ENCODE data around the gene EHMT1. TPM values are rescaled to one million over a fixed set of nuclear protein-coding genes. Genes with fewer than 3 reads are reported as not detected.

Gene EHMT1
- total and polyA plus RNA-seq, 2 experiments from 2014 or later = 46.0 to 47.7 TPM

- H3K4me2 ChIP-seq = peak overlapping the region; percentile 96
- no peaks in the 10 kb centered on the region for H3K9me2 ChIP-seq (replicated peaks; ENCODE audit: insufficient read depth)
- H4K20me1 ChIP-seq (ENCODE audit: insufficient read depth, poor library complexity, severe bottlenecking) = peaks cover 20% of the 10 kb centered on the region
- no peak overlapping the region for H2AFZ ChIP-seq
- no peaks in the 10 kb centered on the region for H3K9me3 ChIP-seq (ENCODE audit: low read depth)
- WGBS (ENCODE audit: low lambda C conversion rate, missing lambda C conversion rate) = 70% methylated on average over 17 of the region's 17 CpGs
- H3K4me1 ChIP-seq (ENCODE audit: insufficient read depth) = peaks cover 36% of the 10 kb centered on the region
- H3K4me3 ChIP-seq = peak overlapping the region; percentile 94
- TF ChIP-seq, protein P1, sequence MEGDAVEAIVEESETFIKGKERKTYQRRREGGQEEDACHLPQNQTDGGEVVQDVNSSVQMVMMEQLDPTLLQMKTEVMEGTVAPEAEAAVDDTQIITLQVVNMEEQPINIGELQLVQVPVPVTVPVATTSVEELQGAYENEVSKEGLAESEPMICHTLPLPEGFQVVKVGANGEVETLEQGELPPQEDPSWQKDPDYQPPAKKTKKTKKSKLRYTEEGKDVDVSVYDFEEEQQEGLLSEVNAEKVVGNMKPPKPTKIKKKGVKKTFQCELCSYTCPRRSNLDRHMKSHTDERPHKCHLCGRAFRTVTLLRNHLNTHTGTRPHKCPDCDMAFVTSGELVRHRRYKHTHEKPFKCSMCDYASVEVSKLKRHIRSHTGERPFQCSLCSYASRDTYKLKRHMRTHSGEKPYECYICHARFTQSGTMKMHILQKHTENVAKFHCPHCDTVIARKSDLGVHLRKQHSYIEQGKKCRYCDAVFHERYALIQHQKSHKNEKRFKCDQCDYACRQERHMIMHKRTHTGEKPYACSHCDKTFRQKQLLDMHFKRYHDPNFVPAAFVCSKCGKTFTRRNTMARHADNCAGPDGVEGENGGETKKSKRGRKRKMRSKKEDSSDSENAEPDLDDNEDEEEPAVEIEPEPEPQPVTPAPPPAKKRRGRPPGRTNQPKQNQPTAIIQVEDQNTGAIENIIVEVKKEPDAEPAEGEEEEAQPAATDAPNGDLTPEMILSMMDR (IDR thresholded peaks at IDR 0.05; ENCODE audit: poor library complexity) = no peak
- TF ChIP-seq EZH2 (IDR thresholded peaks at IDR 0.05; ENCODE audit: borderline replicate concordance) (no peak), EZH2phosphoT487 (IDR thresholded peaks at IDR 0.05; ENCODE audit: low read depth, severe bottlenecking, unreplicated experiment) (no peak)
- H3K27me3 ChIP-seq = no peaks in the 10 kb centered on the region
- H3K27ac ChIP-seq = peak overlapping the region; percentile 99
- no peaks in the 10 kb centered on the region for H3K36me3 ChIP-seq (replicated peaks; ENCODE audit: insufficient read depth, low read depth)
- peaks cover 52% of the 10 kb centered on the region for H3K79me2 ChIP-seq
- peak; percentile 81 for DNase-seq (ENCODE audit: low spot score)
Observed at GRCh38 chr9:137607141-137607857, 11.5 kb upstream of the EHMT1 start.

GRCh38 chr9:137610944-137611343, 7.9 kb upstream of the EHMT1 start:
- H3K9me3 ChIP-seq (ENCODE audit: low read depth) = no peaks in the 10 kb centered on the region
- H4K20me1 ChIP-seq (ENCODE audit: insufficient read depth, poor library complexity, severe bottlenecking) = peaks cover 20% of the 10 kb centered on the region
- no peak overlapping the region for H3K4me3 ChIP-seq
- H3K36me3 ChIP-seq (replicated peaks; ENCODE audit: insufficient read depth, low read depth) = no peaks in the 10 kb centered on the region
- no peaks in the 10 kb centered on the region for H3K9me2 ChIP-seq (replicated peaks; ENCODE audit: insufficient read depth)
- H3K27ac ChIP-seq = peak overlapping the region; percentile 100
- no peak for DNase-seq (ENCODE audit: low spot score)
- H3K4me1 ChIP-seq (ENCODE audit: insufficient read depth) = peaks cover 46% of the 10 kb centered on the region
- H3K4me2 ChIP-seq = no peak overlapping the region
- no peak overlapping the region for H2AFZ ChIP-seq
- TF ChIP-seq, protein P1 (IDR thresholded peaks at IDR 0.05; ENCODE audit: poor library complexity) = no peak
- TF ChIP-seq EZH2 (IDR thresholded peaks at IDR 0.05; ENCODE audit: borderline replicate concordance) (no peak), EZH2phosphoT487 (IDR thresholded peaks at IDR 0.05; ENCODE audit: low read depth, severe bottlenecking, unreplicated experiment) (no peak)
- 79% methylated on average over 6 of the region's 6 CpGs for WGBS (ENCODE audit: low lambda C conversion rate, missing lambda C conversion rate)
- H3K79me2 ChIP-seq = peaks cover 73% of the 10 kb centered on the region
- H3K27me3 ChIP-seq = no peaks in the 10 kb centered on the region

DNA sequence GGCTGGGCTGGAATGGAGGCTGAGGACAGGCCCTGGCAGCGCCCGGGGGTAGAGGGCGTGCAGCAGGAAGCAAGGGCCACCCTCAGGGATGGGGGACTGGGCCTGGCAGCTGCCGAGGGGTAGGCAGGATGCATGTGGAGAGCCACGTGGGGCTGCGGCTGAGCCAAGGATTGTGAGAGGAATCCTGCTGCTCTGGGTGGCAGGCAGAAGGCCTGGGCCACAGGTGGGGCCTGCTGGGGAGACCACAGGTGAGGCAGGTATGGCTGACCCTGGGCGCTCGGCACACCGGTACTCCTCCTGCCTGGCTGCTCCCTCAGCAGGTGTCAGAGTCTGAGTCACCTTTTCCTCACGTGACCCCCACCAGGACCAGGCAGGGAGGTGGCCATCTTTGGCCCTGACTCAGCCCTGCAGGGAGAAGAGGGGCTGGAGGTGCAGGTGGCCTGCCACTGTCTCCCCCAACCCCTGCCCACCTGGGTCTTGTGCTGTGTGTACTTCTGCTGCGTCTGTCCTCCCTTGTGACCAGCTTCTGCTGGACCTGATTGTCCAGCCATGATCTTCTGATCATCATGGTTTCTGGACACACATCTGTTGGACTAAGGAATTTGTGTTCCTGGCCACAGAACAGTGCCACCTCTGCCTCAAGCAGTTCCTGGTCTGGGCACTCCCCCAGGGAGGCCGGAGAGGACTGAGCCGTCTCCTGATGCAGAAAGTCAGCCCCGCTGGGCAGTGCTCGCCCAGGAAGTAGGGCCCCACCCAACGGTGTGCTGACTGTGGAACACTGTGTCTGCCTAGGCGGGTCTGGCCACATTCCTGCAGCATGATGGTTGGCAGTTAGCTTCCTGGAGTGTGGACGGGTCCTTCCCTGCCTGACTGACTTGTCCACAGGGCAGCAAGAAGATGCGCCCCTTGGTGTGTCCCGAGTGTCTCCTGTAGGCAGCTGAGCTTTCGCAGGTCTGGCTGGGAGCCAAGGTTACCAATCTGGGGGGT, 6.9 kb upstream of the EHMT1 start:
- no peak overlapping the region for H2AFZ ChIP-seq
- H3K4me2 ChIP-seq = peak overlapping the region; percentile 69
- H3K9me2 ChIP-seq (replicated peaks; ENCODE audit: insufficient read depth) = no peaks in the 10 kb centered on the region
- H3K79me2 ChIP-seq = peaks cover 73% of the 10 kb centered on the region
- H4K20me1 ChIP-seq (ENCODE audit: insufficient read depth, poor library complexity, severe bottlenecking) = peaks cover 10% of the 10 kb centered on the region
- WGBS (ENCODE audit: low lambda C conversion rate, missing lambda C conversion rate) = 49% methylated on average over 21 of the region's 21 CpGs
- TF ChIP-seq EZH2 (IDR thresholded peaks at IDR 0.05; ENCODE audit: borderline replicate concordance) (no peak), EZH2phosphoT487 (IDR thresholded peaks at IDR 0.05; ENCODE audit: low read depth, severe bottlenecking, unreplicated experiment) (no peak)
- TF ChIP-seq, protein P1 (IDR thresholded peaks at IDR 0.05; ENCODE audit: poor library complexity) = no peak
- peaks cover 38% of the 10 kb centered on the region for H3K4me1 ChIP-seq (ENCODE audit: insufficient read depth)
- no peak overlapping the region for H3K4me3 ChIP-seq
- peak overlapping the region; percentile 100 for H3K27ac ChIP-seq
- no peaks in the 10 kb centered on the region for H3K36me3 ChIP-seq (replicated peaks; ENCODE audit: insufficient read depth, low read depth)
- H3K27me3 ChIP-seq = no peaks in the 10 kb centered on the region
- H3K9me3 ChIP-seq (ENCODE audit: low read depth) = no peaks in the 10 kb centered on the region
- peak; percentile 91 for DNase-seq (ENCODE audit: low spot score)
